ENCODE data around the gene COL5A1.

The COL5A1 gene

GRCh38 chr9:134826336-134827285 lies 185.0 kb downstream of the COL5A1 start:
- DNase-seq = no peak

GRCh38 chr9:134827559-134827958 lies 186.0 kb downstream of the COL5A1 start:
- DNase-seq = no peak

- DNase-seq = no peak
Observed at GRCh38 chr9:134827993-134828392, 186.4 kb downstream of the COL5A1 start.

GRCh38 chr9:134828892-134829291 lies 187.3 kb downstream of the COL5A1 start:
- no peak for DNase-seq

GRCh38 chr9:134829356-134829937 lies 187.8 kb downstream of the COL5A1 start:
- DNase-seq = no peak

GRCh38 chr9:134830126-134830525 lies 188.5 kb downstream of the COL5A1 start:
- no peak for DNase-seq

- DNase-seq = no peak
Observed at GRCh38 chr9:134830926-134831720, 189.5 kb downstream of the COL5A1 start.

- no peak for DNase-seq
Observed at GRCh38 chr9:134832471-134832870, 190.9 kb downstream of the COL5A1 start.

GRCh38 chr9:134833294-134833880 lies 191.8 kb downstream of the COL5A1 start:
- no peak for DNase-seq

- no peak for DNase-seq
Observed at GRCh38 chr9:134834217-134834956, 192.8 kb downstream of the COL5A1 start.

GRCh38 chr9:134834957-134835419 lies 193.4 kb downstream of the COL5A1 start:
- no peak for DNase-seq

GRCh38 chr9:134835448-134835847 lies 193.8 kb downstream of the COL5A1 start:
- no peak for DNase-seq

GRCh38 chr9:134835987-134836386 lies 194.4 kb downstream of the COL5A1 start:
- no peak for DNase-seq

GRCh38 chr9:134836406-134836970 lies 194.9 kb downstream of the COL5A1 start:
- DNase-seq = no peak

- no peak for DNase-seq
Observed at GRCh38 chr9:134837529-134837928, 195.9 kb downstream of the COL5A1 start.

GRCh38 chr9:134838651-134839454 lies 197.2 kb downstream of the COL5A1 start:
- no peak for DNase-seq

- DNase-seq = no peak
Observed at GRCh38 chr9:134839455-134840125, 198.0 kb downstream of the COL5A1 start.

GRCh38 chr9:134840511-134840910 lies 198.9 kb downstream of the COL5A1 start:
- DNase-seq = no peak

GRCh38 chr9:134841180-134841904 lies 199.7 kb downstream of the COL5A1 start:
- DNase-seq = no peak

- DNase-seq = no peak
Observed at GRCh38 chr9:134842321-134842720, 200.7 kb downstream of the COL5A1 start.
